CD4-positive, alpha-beta T cell treated with Interleukin-6 for 4 hours (primary cell): Measurements from ENCODE around the gene INPP5F.
"Not testable (repeated sequence)": the region's sequence is repeated elsewhere in the genome, so short reads cannot be mapped to it uniquely, and the experiment has no call there.

ENCODE experiments used
- DNase-seq: peaks from one replicate; pipeline ENCODE4 v3.0.0-alpha.2; 2020; ENCODE audit warnings: mixed read lengths

The INPP5F gene

DNA sequence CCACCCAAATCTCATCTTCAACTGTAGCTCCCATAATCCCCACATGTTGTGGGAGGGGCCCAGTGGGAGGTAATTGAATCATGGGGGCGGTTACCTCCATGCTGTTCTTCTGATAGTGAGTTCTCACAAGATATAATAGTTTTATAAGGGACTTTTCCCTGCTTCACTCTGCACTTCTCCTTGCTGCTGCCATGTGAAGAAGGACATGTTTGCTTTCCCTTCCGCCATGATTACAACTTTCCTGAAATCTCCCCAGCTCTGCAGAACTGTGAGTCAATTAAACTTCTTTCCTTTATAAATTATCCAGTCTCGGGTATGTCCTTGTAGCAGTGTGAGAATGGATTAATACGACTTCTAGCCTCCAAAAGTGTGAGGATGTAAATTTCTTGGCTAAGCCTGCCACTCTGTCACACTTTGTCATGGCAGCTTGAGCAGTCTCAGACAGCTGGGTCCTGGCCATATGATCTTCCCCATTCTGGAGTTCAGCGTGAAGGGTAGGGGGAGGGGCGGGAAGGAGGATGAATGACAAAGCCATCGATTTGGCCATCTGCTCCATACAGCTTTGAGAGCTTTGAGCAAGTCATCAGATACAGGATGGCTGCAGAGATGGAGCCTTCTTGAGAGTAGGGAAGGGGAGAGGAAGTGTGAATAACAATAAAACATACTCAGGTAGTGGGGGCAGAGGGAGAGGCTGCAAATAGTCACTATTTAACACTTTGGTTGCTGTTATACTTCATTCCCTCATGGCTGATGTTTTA, 19.1 kb upstream of the INPP5F start:
- DNase-seq = no peak

- not testable (repeated sequence) for DNase-seq
Measured at GRCh38 chr10:119707331-119707730, 18.5 kb upstream of the INPP5F start.

- DNase-seq = not testable (repeated sequence)
Measured at GRCh38 chr10:119710935-119711334, 14.9 kb upstream of the INPP5F start.

DNA sequence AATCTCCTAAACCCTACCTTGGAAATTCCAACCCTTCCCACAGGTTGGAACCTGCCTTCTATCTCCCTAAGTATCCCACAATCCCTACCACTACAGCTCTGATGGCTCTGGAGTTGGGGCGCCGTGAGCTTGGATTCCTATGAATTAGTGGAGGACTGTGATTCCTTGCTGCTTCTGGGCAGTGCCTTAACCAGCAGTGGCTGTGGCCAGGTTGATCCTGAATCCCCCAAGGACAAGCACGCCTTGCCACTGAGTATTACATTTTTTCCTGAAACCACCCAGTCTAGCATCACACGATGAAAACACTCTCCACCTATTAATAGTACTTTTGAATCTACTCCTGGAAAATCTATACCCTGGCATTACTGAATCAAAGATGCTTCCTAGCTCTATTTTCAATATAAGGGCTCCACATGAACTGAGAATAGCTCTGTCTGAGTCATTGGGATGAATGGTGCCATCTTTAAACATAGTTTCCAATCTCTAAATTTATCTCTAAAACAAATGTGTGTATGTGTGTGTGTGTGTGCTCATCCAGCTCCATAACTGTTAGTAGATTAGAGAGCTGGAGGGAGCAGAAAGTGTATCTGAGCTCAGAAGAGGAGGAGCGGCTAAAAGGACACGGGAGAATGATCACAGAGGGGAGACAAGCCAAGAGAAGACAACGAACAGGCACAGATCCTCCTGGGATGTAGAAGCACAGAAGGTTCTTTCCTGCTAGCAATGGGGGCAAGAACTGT, 11.9 kb upstream of the INPP5F start:
- no peak for DNase-seq

DNA sequence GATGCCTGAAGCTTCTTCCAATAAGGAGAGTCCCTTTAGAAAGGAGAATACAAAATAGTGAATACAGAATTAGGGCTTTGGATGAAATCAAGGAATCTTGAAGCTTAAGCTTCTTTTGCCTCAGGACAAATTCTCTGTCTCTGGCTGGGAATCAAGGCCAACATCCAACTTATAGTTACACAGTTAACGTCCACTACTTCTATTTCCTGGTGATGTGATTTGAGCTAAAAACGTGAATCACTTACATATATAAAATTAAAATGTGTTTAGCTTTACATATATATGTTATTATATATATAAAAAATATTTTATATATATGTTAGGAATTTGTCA, 11.4 kb upstream of the INPP5F start:
- DNase-seq = no peak

- no peak for DNase-seq
Measured at GRCh38 chr10:119715628-119716505, 10.0 kb upstream of the INPP5F start.

- DNase-seq = no peak
Measured at GRCh38 chr10:119723161-119723560, 2.7 kb upstream of the INPP5F start.

DNA sequence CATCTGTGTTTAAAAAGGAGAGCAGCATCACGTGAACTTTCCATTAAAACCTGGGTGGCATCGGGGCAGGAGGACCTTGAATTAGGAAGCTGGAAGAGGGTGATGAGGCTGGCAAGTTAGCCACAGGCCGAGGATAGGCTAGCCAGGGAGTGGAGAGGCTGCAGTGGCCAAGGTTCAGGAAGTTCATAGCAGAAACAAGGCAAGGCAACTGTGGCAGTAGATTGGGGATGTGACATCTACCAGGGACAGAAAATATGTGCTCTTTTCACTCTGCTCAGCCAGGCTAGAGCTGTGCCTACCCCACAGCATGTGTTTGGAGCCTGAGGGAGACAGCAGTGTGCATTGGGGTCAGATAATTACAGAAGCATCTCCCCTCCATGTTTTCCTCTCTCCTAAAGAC, 2.2 kb upstream of the INPP5F start:
- DNase-seq = no peak

DNA sequence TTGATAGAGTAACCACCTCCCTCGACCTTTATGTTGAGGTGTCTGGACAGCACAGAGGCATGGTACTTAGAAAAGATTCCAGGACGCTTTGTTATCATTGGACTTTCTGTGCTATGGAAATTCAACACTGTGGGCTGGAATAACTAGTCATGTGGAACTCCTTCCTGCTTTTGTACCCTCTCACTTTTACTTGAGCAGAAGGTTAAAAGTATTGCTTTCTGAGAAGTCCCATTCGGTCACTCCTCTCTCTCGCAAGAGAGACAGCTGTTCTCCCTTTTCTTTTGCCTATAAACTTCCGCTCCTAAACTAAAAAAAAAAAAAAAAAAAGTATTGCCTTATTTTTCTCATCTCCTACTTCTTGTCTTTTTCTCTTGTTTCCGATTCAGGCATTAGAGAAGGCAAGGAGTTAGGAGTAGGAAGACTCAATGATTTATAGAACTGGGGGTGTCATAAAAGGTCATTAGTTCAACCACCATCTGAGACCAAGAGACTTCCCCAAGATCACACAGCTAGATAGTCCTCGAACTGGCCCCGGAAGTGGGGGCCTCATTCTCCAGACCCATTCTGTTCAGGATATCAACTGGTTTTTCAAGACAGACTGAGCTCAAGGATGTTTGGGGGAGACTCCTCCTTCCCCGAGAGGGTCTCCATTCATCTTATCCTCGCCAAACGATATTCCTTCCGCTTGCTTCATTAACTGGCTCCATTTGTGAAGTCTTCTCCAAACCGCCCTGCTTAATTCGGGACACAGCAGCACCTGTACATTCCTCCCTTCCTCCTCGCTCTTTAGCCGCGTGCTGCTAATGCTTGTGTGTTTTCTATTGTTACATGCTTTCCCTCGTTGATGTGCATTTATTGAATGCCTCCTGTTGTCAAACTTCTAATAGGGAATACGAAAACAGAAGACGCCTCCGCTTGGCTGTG, 995 bp upstream of the INPP5F start:
- no peak for DNase-seq

DNA sequence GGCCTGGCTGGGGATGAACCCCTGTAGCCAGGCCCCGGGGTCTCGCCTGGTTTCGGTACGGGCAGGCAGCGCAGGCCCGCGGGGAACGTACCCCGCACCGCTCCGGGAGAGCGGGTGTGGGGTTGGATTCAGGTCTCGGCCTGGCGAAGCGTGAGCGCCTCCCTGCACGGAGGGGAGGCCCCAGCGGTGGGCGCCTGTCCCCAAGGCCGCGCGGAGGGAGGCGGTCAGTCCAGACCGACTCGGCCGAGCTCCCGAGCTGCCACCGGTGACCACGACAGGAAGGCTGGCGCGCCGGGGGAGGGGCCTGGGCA, 378 bp upstream of the INPP5F start:
- no peak for DNase-seq

GRCh38 chr10:119726676-119727261, 919 bp downstream of the INPP5F start:
- DNase-seq = no peak

DNA sequence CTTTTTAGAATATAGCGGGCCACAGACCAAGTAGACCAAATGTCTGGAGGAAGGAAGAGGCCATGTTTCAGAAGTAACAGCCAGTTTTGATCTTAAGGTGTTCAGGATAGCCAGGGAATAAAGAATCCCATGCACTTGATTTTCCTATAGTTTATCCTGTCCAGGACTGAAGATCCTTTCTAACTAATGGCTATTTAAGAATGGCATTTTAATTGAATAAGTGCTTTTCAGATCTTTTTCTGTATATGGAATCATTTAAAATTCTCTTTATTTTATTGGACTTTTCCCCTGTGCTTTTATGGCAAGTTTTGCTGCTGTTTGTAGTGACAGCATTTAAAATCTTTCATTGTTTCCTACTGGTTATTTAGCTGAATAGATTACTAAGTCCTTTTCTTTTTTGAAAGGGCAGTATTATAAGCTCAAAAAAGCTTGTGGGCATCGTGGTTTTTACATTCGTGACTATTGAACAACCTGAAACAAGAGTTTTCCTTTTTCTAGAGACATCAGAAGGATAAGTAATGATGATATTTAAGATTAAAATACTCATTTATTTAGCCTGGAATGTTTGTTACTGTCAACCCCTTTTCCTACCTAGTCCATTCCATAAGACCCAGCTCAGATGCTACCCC, 2.4 kb downstream of the INPP5F start:
- DNase-seq = no peak

DNA sequence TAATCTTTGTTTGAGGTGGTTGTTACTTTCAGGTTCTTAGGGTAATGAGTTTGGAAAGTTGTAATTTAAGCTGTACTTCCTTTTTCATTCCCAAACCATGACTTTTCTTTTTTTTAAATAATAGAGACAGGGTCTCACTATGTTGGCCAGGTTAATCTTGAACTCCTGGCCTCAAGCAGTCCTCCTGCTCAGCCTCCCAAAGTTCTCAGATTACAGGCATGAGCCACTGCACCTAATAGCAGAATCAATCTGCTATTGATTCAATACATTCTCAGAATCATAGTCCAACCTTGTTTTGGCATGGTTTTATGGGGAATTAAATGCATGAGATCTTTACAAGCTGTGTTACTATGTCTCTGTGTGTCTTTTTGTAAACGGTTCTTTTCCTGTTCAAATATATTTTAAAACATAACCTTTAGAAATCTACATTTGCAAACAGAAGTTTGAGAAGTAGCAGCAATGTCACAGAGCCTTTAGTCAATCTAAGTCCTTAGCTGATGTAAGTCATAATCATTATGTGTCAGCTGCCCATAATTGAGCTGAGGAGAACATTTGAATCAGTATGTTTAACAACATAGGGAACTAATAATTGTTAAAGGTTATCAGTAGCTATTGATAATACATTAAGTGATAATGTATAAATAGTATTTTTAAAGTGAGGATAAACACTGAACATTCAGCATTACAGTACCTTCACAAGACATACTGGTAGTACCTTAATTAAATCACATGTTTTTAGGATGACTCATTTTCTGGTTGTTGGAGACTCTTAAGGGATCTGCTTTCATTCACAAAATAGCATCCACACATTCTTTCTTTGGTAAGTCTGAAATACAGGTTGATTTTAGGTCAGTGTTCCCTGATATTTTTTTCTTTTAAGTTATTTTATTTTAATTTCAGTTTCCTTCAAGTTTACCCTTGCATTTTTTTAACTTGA, 8.8 kb downstream of the INPP5F start:
- DNase-seq = no peak

DNA sequence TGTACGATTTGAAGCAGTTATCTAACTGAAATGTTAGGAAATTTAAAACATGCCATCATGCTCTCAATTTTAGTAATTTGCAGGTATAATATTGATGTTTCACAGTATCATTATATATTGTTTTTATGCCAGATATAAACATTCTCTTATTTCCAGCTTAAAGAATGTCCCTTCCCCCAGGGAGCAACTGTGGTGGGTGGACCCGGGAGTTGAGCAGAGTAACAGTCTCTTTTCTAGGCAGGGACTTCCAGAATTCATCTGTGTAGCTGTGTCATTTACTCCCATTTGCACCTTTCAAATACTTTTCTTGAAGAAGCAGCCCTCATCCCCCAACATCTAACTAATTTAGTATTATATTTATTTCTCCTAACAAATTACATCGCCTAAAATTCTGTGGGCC, 9.6 kb downstream of the INPP5F start:
- no peak for DNase-seq

GRCh38 chr10:119736220-119736619, 10.4 kb downstream of the INPP5F start:
- no peak for DNase-seq

DNA sequence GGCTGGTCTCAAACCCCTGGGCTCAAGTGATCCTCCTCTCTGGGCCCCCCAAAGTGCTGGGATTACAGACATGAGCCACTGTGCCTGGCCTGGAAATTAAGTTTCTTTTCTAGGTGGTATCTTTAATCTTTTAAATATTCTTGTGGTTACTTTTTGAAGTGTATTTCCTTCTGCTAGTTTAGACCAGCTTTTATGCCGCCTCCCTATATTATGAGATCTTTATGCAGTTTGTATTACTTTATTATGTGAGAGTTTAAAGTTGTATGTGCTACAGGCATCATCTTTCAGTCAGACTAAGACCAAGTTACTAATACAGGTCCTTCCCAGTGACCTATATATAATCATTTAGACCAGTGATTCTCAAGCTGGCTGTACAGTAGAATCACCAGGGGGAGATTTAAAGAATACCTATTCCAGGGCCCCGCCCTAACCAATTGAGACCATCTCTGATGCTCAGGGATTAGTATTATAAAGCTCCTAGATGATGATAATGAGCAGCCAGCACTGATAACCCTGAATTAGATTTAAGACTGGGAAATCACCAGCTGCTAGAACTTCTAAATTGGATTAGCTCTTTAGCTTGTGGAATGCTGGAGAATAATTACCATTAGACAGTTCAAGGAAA, 11.3 kb downstream of the INPP5F start:
- DNase-seq = no peak

- peak; percentile 12 for DNase-seq
Measured at GRCh38 chr10:119737823-119738222, 12.0 kb downstream of the INPP5F start.

- DNase-seq = no peak
Measured at GRCh38 chr10:119738962-119739361, 13.1 kb downstream of the INPP5F start.

- DNase-seq = no peak
Measured at GRCh38 chr10:119740096-119740495, 14.2 kb downstream of the INPP5F start.
